ENCODE data around the gene FUT7.
"Not testable (repeated sequence)": the region's sequence is repeated elsewhere in the genome, so short reads cannot be mapped to it uniquely, and the experiment has no call there.

The FUT7 gene

GRCh38 chr9:137017071-137017470, 14.8 kb downstream of the FUT7 start:
- DNase-seq, result no peak

- DNase-seq, result no peak
Observed at GRCh38 chr9:137016436-137016835, 15.5 kb downstream of the FUT7 start.

GRCh38 chr9:137015976-137016375, 15.9 kb downstream of the FUT7 start:
- DNase-seq, result no peak

GRCh38 chr9:137015540-137015930, 16.4 kb downstream of the FUT7 start:
- no peak for DNase-seq

- no peak for DNase-seq
Observed at GRCh38 chr9:137014776-137015539, 16.9 kb downstream of the FUT7 start.

GRCh38 chr9:137014166-137014565, 17.7 kb downstream of the FUT7 start:
- DNase-seq, result no peak

DNA sequence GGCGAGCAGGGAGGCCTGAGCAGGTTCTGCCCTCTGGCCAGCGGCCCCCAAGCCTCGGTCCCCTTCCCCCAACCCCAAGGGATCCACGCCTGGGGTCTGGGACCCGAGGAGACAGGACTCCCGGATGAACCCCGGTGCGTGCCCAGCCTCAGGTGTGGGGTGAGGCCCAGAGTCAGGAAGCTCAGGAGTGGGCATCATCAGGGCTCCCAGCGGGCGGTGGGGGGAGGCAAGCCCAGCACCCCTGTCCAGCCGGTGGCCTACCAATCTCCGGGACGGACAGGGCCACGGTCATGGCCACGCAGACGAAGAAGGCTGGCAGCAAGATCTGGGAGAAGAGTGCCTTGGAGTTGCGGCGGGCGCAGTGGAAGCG, 18.3 kb downstream of the FUT7 start:
- DNase-seq, result no peak

DNA sequence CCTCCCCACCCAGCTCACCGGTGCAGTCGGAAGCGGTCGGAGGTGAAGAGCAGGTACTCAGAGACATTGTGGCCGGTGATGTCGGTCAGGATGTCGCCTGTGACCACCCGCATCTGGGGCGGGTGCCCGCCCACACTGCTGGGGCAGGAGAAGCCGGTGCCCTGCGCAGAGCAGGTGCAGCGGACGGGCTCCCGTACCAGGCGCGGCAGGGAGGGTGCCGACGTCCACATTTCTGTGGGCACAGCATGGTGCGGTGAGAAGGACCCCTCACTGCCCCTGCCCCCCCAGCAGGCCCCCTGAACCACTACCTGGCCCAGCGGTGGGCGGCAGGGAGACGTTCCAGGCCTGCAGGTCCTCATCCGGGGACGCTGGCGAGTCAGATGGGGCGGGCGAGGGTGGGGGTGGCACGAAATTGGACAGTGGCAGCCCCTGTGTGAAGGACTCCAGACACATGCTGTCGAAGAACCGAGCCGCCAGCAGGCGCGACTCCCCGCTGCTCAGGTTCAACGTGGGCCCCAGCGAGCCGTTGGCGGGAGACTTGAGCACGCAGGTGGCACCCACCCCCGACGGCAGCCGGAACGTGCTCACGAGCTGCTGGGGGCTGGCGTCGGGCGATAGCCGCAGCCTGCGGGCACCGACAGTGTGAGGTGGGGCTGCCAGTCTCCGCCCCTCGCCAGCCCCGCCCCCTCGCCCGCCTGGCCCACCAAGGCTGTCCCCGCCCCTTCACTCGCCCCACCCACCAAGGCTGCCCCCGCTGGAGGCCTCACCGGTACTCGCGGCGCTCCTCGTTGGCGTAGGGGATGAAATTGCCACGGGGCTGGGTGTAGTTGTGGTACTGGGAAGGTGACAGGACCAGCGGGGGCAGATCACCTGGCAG, 19.0 kb downstream of the FUT7 start:
- DNase-seq, result no peak

DNA sequence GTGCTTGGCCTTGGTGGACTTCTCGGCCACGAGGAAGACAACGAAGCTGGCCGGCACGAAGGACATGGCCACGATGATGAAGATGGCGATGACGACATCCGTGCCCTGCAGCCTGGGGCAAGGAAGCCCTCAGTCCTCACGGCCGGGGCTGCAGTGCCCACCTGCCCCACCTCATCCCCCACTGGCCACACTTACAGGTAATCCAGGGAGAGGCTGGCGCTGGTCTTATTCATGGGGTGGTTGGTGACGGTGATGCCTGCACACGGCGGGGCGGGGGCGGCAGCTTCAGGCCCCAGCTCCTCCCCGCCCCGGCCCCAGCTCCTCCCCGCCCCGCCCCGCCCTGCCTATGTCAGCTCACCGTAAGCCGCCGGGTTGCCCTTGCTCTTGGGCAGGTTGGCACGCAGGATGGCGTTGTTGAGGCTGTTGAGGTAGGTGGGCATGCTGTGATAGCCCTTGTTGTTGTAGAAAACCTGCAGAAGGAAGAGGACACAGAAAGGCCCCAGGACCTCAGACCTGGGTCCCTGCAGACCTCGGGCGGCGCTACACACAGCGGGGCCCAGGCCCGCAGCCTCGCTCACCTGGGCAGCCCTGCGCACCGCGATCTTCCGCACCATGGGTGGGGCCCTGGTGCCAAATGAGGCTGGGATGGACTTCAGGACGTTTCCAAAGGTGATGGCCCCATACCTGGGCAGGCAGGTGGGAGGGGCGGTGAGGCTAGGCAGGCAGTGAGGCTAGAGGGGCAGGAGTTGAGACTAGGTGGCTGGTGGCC, 19.8 kb downstream of the FUT7 start:
- no peak for DNase-seq

GRCh38 chr9:137011156-137011555, 20.7 kb downstream of the FUT7 start:
- no peak for DNase-seq

GRCh38 chr9:137009938-137010732, 21.8 kb downstream of the FUT7 start:
- no peak for DNase-seq

DNA sequence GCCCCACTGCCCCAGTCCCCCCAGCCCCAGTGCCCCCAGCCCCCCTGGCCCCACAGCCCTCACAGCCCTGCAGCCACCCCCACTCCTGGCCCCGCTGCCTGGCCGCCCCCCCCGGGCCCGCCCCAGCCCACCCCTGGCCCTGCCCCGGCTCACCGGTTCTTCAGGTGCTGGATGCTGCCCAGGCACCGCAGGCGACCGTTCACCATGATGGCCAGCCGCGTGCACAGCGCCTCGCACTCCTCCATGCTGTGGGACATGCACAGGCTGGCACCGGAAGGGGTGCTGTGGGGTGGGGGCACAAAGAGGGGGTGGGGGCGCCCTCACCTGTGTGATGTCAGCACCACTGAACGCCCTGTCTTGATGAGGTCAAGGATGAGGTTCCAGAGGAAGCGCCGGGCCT, 22.7 kb downstream of the FUT7 start:
- DNase-seq, result no peak

GRCh38 chr9:137008312-137008711, 23.6 kb downstream of the FUT7 start:
- DNase-seq, result no peak

GRCh38 chr9:137007816-137008270, 24.0 kb downstream of the FUT7 start:
- no peak for DNase-seq

GRCh38 chr9:137007108-137007815, 24.6 kb downstream of the FUT7 start:
- DNase-seq, result no peak

DNA sequence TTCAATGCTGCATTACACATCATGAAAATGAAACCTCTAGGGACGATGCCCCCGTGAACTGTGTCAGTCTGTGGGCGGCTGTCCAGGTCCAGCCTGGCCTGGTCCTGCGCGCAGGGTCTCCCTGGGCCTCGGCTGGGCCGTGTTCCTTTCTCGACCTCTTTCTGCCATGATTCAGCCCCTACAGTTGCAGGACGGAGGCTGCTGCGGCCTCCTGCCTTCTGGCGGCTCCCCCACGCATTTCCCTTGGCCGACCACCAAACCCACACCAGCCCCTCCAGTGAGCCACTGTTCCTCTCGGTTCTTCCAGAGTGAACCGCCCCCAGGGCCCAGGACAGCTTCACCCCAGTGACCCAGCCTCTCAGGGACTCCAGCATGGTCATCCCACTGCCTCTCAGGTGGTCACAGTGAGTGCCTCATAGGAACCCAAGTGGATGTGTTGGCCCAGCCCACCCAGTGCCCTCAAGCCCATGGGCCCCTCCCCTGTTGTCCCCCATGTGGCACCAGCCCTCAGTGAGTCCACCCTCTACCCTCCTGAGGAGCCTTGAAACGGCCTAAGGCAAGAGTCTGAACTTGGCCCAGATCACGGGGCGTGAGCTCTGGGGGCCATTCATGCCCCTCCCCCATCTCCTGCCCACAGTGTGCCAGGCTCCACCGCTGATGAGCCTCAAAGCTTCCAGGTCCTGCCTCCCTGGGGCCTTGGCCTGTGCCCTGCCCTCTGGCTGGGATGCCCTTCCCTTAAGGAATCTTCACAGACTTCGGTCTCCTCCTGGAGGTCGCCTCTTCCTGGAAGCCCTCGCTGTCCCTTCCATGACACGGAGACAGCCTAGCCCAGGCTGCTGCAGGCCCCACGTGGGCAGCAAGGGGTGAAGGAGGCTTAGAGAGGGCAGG, 25.5 kb downstream of the FUT7 start:
- no peak for DNase-seq

DNA sequence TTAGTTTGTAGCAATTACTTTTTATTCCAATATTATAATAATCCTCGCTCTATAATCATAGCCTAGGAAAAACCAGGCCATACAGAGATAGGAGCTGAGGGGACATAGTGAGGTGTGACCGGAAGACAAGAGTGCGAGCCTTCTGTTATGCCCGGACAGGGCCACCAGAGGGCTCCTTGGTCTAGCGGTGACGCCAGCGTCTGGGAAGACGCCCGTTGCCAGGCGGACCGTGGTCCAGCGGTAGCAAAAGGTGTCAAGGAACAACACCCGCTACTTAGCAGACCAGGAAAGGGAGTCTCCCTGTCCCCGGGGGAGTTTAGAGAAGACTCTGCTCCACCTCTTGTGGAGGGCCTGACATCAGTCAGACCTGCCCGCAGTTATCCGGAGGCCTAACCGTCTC, 27.6 kb downstream of the FUT7 start:
- DNase-seq, result not testable (repeated sequence)

- DNase-seq, result no peak
Observed at GRCh38 chr9:137002646-137003041, 29.2 kb downstream of the FUT7 start.

DNA sequence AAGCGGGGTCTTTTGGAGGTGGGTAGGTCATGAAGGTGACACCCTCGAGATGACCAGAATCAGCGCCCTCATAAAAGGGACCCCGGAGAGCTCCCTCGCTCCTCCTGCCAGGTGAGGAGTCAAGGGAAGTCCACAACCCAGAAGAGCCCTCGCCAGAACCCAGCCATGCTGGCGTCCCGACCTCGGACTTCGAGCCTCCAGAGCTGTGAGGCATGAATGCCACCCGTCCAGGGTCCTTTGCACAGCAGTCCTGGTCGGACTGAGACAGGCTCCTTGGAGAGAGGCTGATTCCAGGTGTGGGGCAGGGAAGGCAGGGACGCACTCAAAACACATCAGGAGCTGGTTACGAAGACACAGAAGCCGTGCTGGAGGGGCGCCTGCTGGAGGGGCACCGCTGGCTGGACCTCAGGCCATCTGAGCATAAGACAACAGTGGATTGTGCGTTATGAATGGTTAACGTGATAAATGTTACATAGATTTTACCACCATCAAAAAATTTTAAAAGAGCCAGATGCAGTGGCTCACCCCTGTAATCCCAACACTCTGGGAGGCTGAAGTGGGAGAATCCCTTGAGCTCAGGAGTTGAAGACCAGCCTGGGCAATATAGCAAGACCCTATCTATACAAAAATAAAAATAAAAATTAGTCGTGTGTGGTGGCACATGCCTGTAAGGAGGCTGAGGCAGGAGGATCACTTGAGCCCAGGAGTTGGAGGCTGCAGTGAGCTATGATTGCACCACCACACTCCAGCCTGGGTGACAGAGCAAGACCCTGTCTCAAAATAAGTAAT, 29.8 kb downstream of the FUT7 start:
- no peak for DNase-seq

Data from NCI-H524 treated with DMSO at 0.1 percent for 48 hours (cell line).